HEK293T (cell line): Measurements from ENCODE around the gene TEKT3.

Source experiments
- FOXA1 ChIP-seq: fragments of 450-650 bp; IDR thresholded peaks from 2 replicates; pipeline ENCODE4 v1.6.1; 2016; ENCODE audit warnings: mild to moderate bottlenecking
- HDGF ChIP-seq: fragments of 450-650 bp; IDR thresholded peaks from 2 replicates; pipeline ENCODE4 v1.6.1; 2017; ENCODE audit warnings: antibody characterized with exemption, borderline replicate concordance
- SP1 ChIP-seq: fragments of 450-650 bp; IDR thresholded peaks from 2 replicates; pipeline ENCODE4 v1.6.1; 2017

- TF ChIP-seq FOXA1 = no peak
- no peak for TF ChIP-seq HDGF
- no peak for TF ChIP-seq SP1
These were observed 36.8 kb upstream of the TEKT3 start for GRCh38 chr17:15378243-15378642.
